PC-3 (cell line): ENCODE measurements around the gene MAP3K5.

Experiments used
- CTCF ChIP-seq: fragments of 300-600 bp; sonication (generic); conservative IDR thresholded peaks from 2 replicates; pipeline ENCODE4 v1.5.1; 2017; ENCODE audit warnings: antibody characterized with exemption, low read depth, mild to moderate bottlenecking, low read length
- EZH2 ChIP-seq: fragments of 300-600 bp; sonication (generic); IDR thresholded peaks from one replicate; pipeline ENCODE4 v1.6.1; 2017; ENCODE audit warnings: antibody characterized with exemption, mild to moderate bottlenecking, low read length; ENCODE audit not compliant: unreplicated experiment
- EZH2phosphoT487 ChIP-seq: fragments of 300-600 bp; sonication (generic); IDR thresholded peaks from 2 replicates; pipeline ENCODE4 v1.6.1; 2018; ENCODE audit warnings: mild to moderate bottlenecking, antibody characterized with exemption, low read length, borderline replicate concordance

- no peak for TF ChIP-seq EZH2
- TF ChIP-seq CTCF, result no peak
- no peak for TF ChIP-seq EZH2phosphoT487
These were observed 30.9 kb upstream of the MAP3K5 start for GRCh38 chr6:136823128-136823660.
